Measurements from ENCODE around the gene CABLES1. TPM values are rescaled to one million over a fixed set of nuclear protein-coding genes. Genes with fewer than 3 reads are reported as not detected.

CABLES1 gene
- polyA plus RNA-seq, 3 donors = 0.09 to 0.15 TPM; not detected in 1

DNA sequence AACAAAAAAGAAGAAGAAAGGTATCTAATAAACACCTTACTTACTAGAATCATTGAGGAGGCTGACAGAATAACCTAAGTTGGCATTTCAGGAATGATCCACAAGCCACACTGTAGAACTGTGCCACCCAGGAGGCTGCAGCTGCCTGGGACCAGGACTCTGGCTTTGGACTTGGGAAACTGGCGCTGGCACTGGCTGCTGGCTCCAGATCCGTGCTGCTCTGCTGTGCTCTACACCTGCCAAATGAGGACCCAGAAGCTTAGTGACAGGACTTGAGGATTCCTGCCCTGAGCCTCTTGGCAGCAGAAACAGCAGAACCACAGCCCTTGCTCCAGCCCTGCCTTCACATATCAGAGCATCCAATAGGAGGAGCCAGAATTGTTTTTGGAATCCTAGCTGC lies 113.5 kb downstream of the CABLES1 start:
- H3K4me1 ChIP-seq (ENCODE audit: control insufficient read depth in 1 of 2, insufficient read depth in 2 of 2, low read length in 2 of 2) = peaks cover 31 to 33% of the 10 kb centered on the region in 2 donors
- H2AFZ ChIP-seq (ENCODE audit: insufficient read depth, low read depth, low read length, poor library complexity, severe bottlenecking) = no peak overlapping the region
- WGBS (ENCODE audit: insufficient coverage) = 96% methylated on average over 2 of the region's 2 CpGs
- intact Hi-C loops (cut with micrococcal nuclease) = no loop called here
- H3K9me3 Mint-ChIP-seq = peaks cover 0 to 5% (median 0%) of the 10 kb centered on the region in 7 donors
- H3K4me3 ChIP-seq (replicated peaks in 1 of 3; ENCODE audit: low read depth in 2 of 3, low read length in 3 of 3) = no peak overlapping the region
- no peak for DNase-seq
- peaks cover 32% of the 10 kb centered on the region for H3K4me1 Mint-ChIP-seq
- no peak overlapping the region for H3K4me3 Mint-ChIP-seq
- TF ChIP-seq, protein P1, sequence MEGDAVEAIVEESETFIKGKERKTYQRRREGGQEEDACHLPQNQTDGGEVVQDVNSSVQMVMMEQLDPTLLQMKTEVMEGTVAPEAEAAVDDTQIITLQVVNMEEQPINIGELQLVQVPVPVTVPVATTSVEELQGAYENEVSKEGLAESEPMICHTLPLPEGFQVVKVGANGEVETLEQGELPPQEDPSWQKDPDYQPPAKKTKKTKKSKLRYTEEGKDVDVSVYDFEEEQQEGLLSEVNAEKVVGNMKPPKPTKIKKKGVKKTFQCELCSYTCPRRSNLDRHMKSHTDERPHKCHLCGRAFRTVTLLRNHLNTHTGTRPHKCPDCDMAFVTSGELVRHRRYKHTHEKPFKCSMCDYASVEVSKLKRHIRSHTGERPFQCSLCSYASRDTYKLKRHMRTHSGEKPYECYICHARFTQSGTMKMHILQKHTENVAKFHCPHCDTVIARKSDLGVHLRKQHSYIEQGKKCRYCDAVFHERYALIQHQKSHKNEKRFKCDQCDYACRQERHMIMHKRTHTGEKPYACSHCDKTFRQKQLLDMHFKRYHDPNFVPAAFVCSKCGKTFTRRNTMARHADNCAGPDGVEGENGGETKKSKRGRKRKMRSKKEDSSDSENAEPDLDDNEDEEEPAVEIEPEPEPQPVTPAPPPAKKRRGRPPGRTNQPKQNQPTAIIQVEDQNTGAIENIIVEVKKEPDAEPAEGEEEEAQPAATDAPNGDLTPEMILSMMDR (IDR thresholded peaks at IDR 0.05) = no peak
- no peaks in the 10 kb centered on the region for H3K9me3 ChIP-seq (replicated peaks in 1 of 2; ENCODE audit: control insufficient read depth in 1 of 2, insufficient read depth in 1 of 2, low read length in 2 of 2)
- no peaks in the 10 kb centered on the region for H3K36me3 ChIP-seq (replicated peaks in 1 of 2; ENCODE audit: control insufficient read depth in 1 of 2, insufficient read depth in 2 of 2, low read length in 2 of 2)
- H3K27me3 ChIP-seq (ENCODE audit: control insufficient read depth in 2 of 2, insufficient read depth in 2 of 2, low read length in 2 of 2) = no peaks in the 10 kb centered on the region
- no peak overlapping the region for H3K27ac ChIP-seq (ENCODE audit: low read depth in 1 of 2, low read length in 2 of 2)
- H3K36me3 Mint-ChIP-seq = no peaks in the 10 kb centered on the region
- H3K4me2 ChIP-seq (replicated peaks; ENCODE audit: extremely low read depth, low read length, poor library complexity, severe bottlenecking) = no peak overlapping the region
- no peak overlapping the region for H3K27ac Mint-ChIP-seq
- H3K9ac ChIP-seq (ENCODE audit: insufficient read depth, low read length, poor library complexity, severe bottlenecking) = no peak overlapping the region
- peaks cover 0 to 6% (median 1%) of the 10 kb centered on the region in 3 donors for H3K27me3 Mint-ChIP-seq (ENCODE audit: low read depth in 3 of 3)
- H3K79me2 ChIP-seq (ENCODE audit: insufficient read depth, low read length) = no peaks in the 10 kb centered on the region
- no peaks in the 10 kb centered on the region for H4K20me1 ChIP-seq (ENCODE audit: insufficient read depth, low read length)

DNA sequence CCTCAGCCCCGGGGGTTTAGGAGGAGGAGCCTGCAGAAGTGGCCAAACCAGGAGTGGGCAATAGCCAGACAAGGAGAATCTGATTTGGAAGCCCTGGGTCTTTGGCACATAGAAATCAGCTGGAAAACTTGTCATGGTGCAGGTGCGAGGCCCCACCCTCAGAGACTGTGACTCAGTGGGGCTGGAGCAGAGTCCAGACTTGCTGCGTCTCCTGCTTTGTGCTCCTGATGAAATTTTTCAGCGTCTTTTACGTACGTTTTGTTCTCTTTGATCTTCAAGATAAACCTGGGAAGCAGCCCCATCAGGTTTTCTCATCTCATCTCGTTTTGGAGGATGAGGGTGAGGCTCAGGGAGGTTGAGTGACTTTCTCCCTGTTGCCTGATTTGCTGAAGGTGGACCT lies 114.1 kb downstream of the CABLES1 start:
- 97% methylated on average over 7 of the region's 7 CpGs for WGBS (ENCODE audit: insufficient coverage)
- Mint-ChIP-seq H3K36me3 (no peaks in the 10 kb centered on the region), H3K27me3 (ENCODE audit: low read depth in 3 of 3) (peaks cover 0 to 6% (median 1%) of the 10 kb centered on the region in 3 donors), H3K9me3 (peaks cover 0 to 5% (median 0%) of the 10 kb centered on the region in 7 donors), H3K4me1 (peaks cover 27% of the 10 kb centered on the region), H3K27ac (peak overlapping the region in 2 of 7 donors; percentile 28 to 98), H3K4me3 (no peak overlapping the region)
- H3K9me3 ChIP-seq (replicated peaks in 1 of 2; ENCODE audit: control insufficient read depth in 1 of 2, insufficient read depth in 1 of 2, low read length in 2 of 2) = no peaks in the 10 kb centered on the region
- no peak overlapping the region for H3K4me3 ChIP-seq (replicated peaks in 1 of 3; ENCODE audit: low read depth in 2 of 3, low read length in 3 of 3)
- no peak for DNase-seq
- H4K20me1 ChIP-seq (ENCODE audit: insufficient read depth, low read length) = no peaks in the 10 kb centered on the region
- no peak overlapping the region for H3K27ac ChIP-seq (ENCODE audit: low read depth in 1 of 2, low read length in 2 of 2)
- no peaks in the 10 kb centered on the region for H3K79me2 ChIP-seq (ENCODE audit: insufficient read depth, low read length)
- H2AFZ ChIP-seq (ENCODE audit: insufficient read depth, low read depth, low read length, poor library complexity, severe bottlenecking) = no peak overlapping the region
- no peak overlapping the region for H3K4me2 ChIP-seq (replicated peaks; ENCODE audit: extremely low read depth, low read length, poor library complexity, severe bottlenecking)
- peaks cover 26 to 28% of the 10 kb centered on the region in 2 donors for H3K4me1 ChIP-seq (ENCODE audit: control insufficient read depth in 1 of 2, insufficient read depth in 2 of 2, low read length in 2 of 2)
- no peak overlapping the region for H3K9ac ChIP-seq (ENCODE audit: insufficient read depth, low read length, poor library complexity, severe bottlenecking)
- intact Hi-C loops (cut with micrococcal nuclease) = no loop called here
- H3K27me3 ChIP-seq (ENCODE audit: control insufficient read depth in 2 of 2, insufficient read depth in 2 of 2, low read length in 2 of 2) = no peaks in the 10 kb centered on the region
- H3K36me3 ChIP-seq (replicated peaks in 1 of 2; ENCODE audit: control insufficient read depth in 1 of 2, insufficient read depth in 2 of 2, low read length in 2 of 2) = no peaks in the 10 kb centered on the region
- TF ChIP-seq, protein P1 (IDR thresholded peaks at IDR 0.05) = no peak
